Adipocyte (in vitro differentiated cells): ENCODE measurements around the gene CADPS2.

Experiments used
- DNase-seq: peaks from one replicate; pipeline ENCODE4 v3.0.0-alpha.2; 2015; ENCODE audit warnings: low read depth
- H3K27me3 ChIP-seq: replicated peaks from 2 replicates; pipeline ENCODE4 v1.7.0; 2013; ENCODE audit warnings: mild to moderate bottlenecking, low read length, moderate library complexity; ENCODE audit not compliant: control insufficient read depth, insufficient read depth
- H3K36me3 ChIP-seq: 2 replicates; pipeline ENCODE4 v1.7.0; 2013; ENCODE audit warnings: low read length, mild to moderate bottlenecking, moderate library complexity; ENCODE audit not compliant: control insufficient read depth, insufficient read depth, severe bottlenecking
- H3K4me1 ChIP-seq: 2 replicates; pipeline ENCODE4 v1.7.0; 2013; ENCODE audit warnings: mild to moderate bottlenecking, low read length, moderate library complexity; ENCODE audit not compliant: control insufficient read depth, insufficient read depth
- H3K4me3 ChIP-seq: 2 replicates; pipeline ENCODE4 v1.7.0; 2013; ENCODE audit warnings: mild to moderate bottlenecking, low read length, moderate library complexity
- H3K9ac ChIP-seq: 2 replicates; pipeline ENCODE4 v1.7.0; 2013; ENCODE audit warnings: mild to moderate bottlenecking, low read length, moderate library complexity
- H3K9me3 ChIP-seq: 2 replicates; pipeline ENCODE4 v1.7.0; 2013; ENCODE audit warnings: mild to moderate bottlenecking, low read length, moderate library complexity; ENCODE audit not compliant: control insufficient read depth

Gene CADPS2

GRCh38 chr7:122337011-122337410 lies 549.2 kb downstream of the CADPS2 start:
- H3K4me1 ChIP-seq = peaks cover 3% of the 10 kb centered on the region
- H3K36me3 ChIP-seq = no peaks in the 10 kb centered on the region
- no peak overlapping the region for H3K9ac ChIP-seq
- H3K4me3 ChIP-seq = no peak overlapping the region
- H3K9me3 ChIP-seq = no peaks in the 10 kb centered on the region
- H3K27me3 ChIP-seq = no peaks in the 10 kb centered on the region
- DNase-seq = no peak

GRCh38 chr7:122329145-122329802 lies 557.0 kb downstream of the CADPS2 start:
- Histone ChIP-seq H3K27me3 (no peaks in the 10 kb centered on the region), H3K9ac (no peak overlapping the region), H3K4me1 (peaks cover 5% of the 10 kb centered on the region), H3K9me3 (no peaks in the 10 kb centered on the region), H3K36me3 (no peaks in the 10 kb centered on the region), H3K4me3 (no peak overlapping the region)
- no peak for DNase-seq

- Histone ChIP-seq H3K27me3 (no peaks in the 10 kb centered on the region), H3K4me3 (no peak overlapping the region), H3K9me3 (no peaks in the 10 kb centered on the region), H3K36me3 (no peaks in the 10 kb centered on the region), H3K4me1 (peaks cover 5% of the 10 kb centered on the region), H3K9ac (no peak overlapping the region)
- DNase-seq = no peak
Observed at GRCh38 chr7:122327969-122328368, 558.3 kb downstream of the CADPS2 start.

- peaks cover 8% of the 10 kb centered on the region for H3K4me1 ChIP-seq
- no peaks in the 10 kb centered on the region for H3K36me3 ChIP-seq
- peaks cover 56% of the 10 kb centered on the region for H3K27me3 ChIP-seq
- H3K9me3 ChIP-seq = no peaks in the 10 kb centered on the region
- peak overlapping the region; percentile 38 for H3K4me3 ChIP-seq
- peak; percentile 25 for DNase-seq
- H3K9ac ChIP-seq = no peak overlapping the region
Observed at GRCh38 chr7:122316467-122317388, 569.5 kb downstream of the CADPS2 start.

GRCh38 chr7:122315507-122316466 lies 570.5 kb downstream of the CADPS2 start:
- no peak overlapping the region for H3K9ac ChIP-seq
- DNase-seq = no peak
- no peaks in the 10 kb centered on the region for H3K9me3 ChIP-seq
- H3K4me1 ChIP-seq = peaks cover 9% of the 10 kb centered on the region
- H3K36me3 ChIP-seq = no peaks in the 10 kb centered on the region
- H3K27me3 ChIP-seq = peaks cover 65% of the 10 kb centered on the region
- peak overlapping the region; percentile 38 for H3K4me3 ChIP-seq

GRCh38 chr7:122314284-122314683 lies 572.0 kb downstream of the CADPS2 start:
- H3K4me1 ChIP-seq = peaks cover 9% of the 10 kb centered on the region
- no peak overlapping the region for H3K4me3 ChIP-seq
- no peaks in the 10 kb centered on the region for H3K36me3 ChIP-seq
- H3K27me3 ChIP-seq = peaks cover 80% of the 10 kb centered on the region
- H3K9ac ChIP-seq = no peak overlapping the region
- no peak for DNase-seq
- H3K9me3 ChIP-seq = no peaks in the 10 kb centered on the region

- no peak for DNase-seq
- Histone ChIP-seq H3K36me3 (no peaks in the 10 kb centered on the region), H3K9me3 (no peaks in the 10 kb centered on the region), H3K4me1 (peaks cover 9% of the 10 kb centered on the region), H3K9ac (no peak overlapping the region), H3K27me3 (peaks cover 95% of the 10 kb centered on the region), H3K4me3 (no peak overlapping the region)
Observed at GRCh38 chr7:122312789-122313188, 573.5 kb downstream of the CADPS2 start.

GRCh38 chr7:122311734-122312450 lies 574.4 kb downstream of the CADPS2 start:
- H3K4me1 ChIP-seq = peaks cover 9% of the 10 kb centered on the region
- H3K4me3 ChIP-seq = peak overlapping the region; percentile 49
- no peak overlapping the region for H3K9ac ChIP-seq
- H3K36me3 ChIP-seq = no peaks in the 10 kb centered on the region
- H3K27me3 ChIP-seq = peaks cover 97% of the 10 kb centered on the region
- DNase-seq = no peak
- no peaks in the 10 kb centered on the region for H3K9me3 ChIP-seq

- no peaks in the 10 kb centered on the region for H3K36me3 ChIP-seq
- H3K9ac ChIP-seq = no peak overlapping the region
- peaks cover 99% of the 10 kb centered on the region for H3K27me3 ChIP-seq
- H3K9me3 ChIP-seq = no peaks in the 10 kb centered on the region
- H3K4me3 ChIP-seq = no peak overlapping the region
- peaks cover 9% of the 10 kb centered on the region for H3K4me1 ChIP-seq
- DNase-seq = no peak
Observed at GRCh38 chr7:122311050-122311700, 575.1 kb downstream of the CADPS2 start.
